Measurements from ENCODE around the gene TRAF2.

TRAF2 gene

GRCh38 chr9:136847088-136847825 lies 39.1 kb upstream of the TRAF2 start:
- no peak for DNase-seq (ENCODE audit: low read depth)

- peak; percentile 41 for DNase-seq (ENCODE audit: low read depth)
Measured at GRCh38 chr9:136847826-136848392, 38.4 kb upstream of the TRAF2 start.

GRCh38 chr9:136848393-136849037 lies 37.8 kb upstream of the TRAF2 start:
- DNase-seq (ENCODE audit: low read depth) = no peak

GRCh38 chr9:136849038-136849959 lies 37.0 kb upstream of the TRAF2 start, which contains the start of gene PHPT1:
PHPT1 (plus strand) TSS chr9:136849409; CDS start chr9:136849431, 22 bp downstream.
- DNase-seq (ENCODE audit: low read depth) = peak; percentile 93

GRCh38 chr9:136849960-136850865 lies 36.1 kb upstream of the TRAF2 start:
- no peak for DNase-seq (ENCODE audit: low read depth)

- DNase-seq (ENCODE audit: low read depth) = no peak
Measured at GRCh38 chr9:136850866-136851775, 35.2 kb upstream of the TRAF2 start.

GRCh38 chr9:136851941-136852663 lies 34.2 kb upstream of the TRAF2 start, which contains the start of gene MAMDC4:
MAMDC4 (plus strand) TSS chr9:136852346; CDS start chr9:136852417, 71 bp downstream.
- no peak for DNase-seq (ENCODE audit: low read depth)

- no peak for DNase-seq (ENCODE audit: low read depth)
Measured at GRCh38 chr9:136852664-136853595, 33.4 kb upstream of the TRAF2 start.

GRCh38 chr9:136853596-136854112 lies 32.7 kb upstream of the TRAF2 start:
- no peak for DNase-seq (ENCODE audit: low read depth)

GRCh38 chr9:136854113-136854841 lies 32.0 kb upstream of the TRAF2 start:
- DNase-seq (ENCODE audit: low read depth) = no peak

GRCh38 chr9:136854842-136855460 lies 31.4 kb upstream of the TRAF2 start:
- DNase-seq (ENCODE audit: low read depth) = no peak

GRCh38 chr9:136855461-136856078 lies 30.7 kb upstream of the TRAF2 start:
- no peak for DNase-seq (ENCODE audit: low read depth)

- DNase-seq (ENCODE audit: low read depth) = no peak
Measured at GRCh38 chr9:136856079-136856476, 30.2 kb upstream of the TRAF2 start.

GRCh38 chr9:136856541-136857141 lies 29.7 kb upstream of the TRAF2 start:
- DNase-seq (ENCODE audit: low read depth) = no peak

GRCh38 chr9:136857166-136857565 lies 29.1 kb upstream of the TRAF2 start:
- no peak for DNase-seq (ENCODE audit: low read depth)
